Measurements from ENCODE around the gene CCDC82. TPM values are rescaled to one million over a fixed set of nuclear protein-coding genes. Genes with fewer than 3 reads are reported as not detected.
"Not testable (repeated sequence)": the region's sequence is repeated elsewhere in the genome, so short reads cannot be mapped to it uniquely, and the experiment has no call there.

CCDC82 gene
- 56.3 TPM for total RNA-seq (ENCODE audit: unreplicated experiment)
- long read RNA-seq, transcript CCDC82-218 (10 exons, 2,754 nt), result major isoform, 9 of 20 reads
- long read RNA-seq, partial matches to known transcripts, result 5 of 20 reads
- long read RNA-seq, other reads (novel, unspliced or antisense), result 4 of 20 reads

- Mint-ChIP-seq H3K4me3 (ENCODE audit: unreplicated experiment) (peak within 1 kb of the TSS; percentile 91), H3K36me3 (ENCODE audit: unreplicated experiment) (peaks cover 4% of the 10 kb centered on the region), H3K27ac (ENCODE audit: unreplicated experiment) (peak within 1 kb of the TSS; percentile 89), H3K4me1 (ENCODE audit: low read depth, unreplicated experiment) (peaks cover 11% of the 10 kb centered on the region), H3K9me3 (ENCODE audit: unreplicated experiment) (no peaks in the 10 kb centered on the region), H3K27me3 (ENCODE audit: unreplicated experiment) (peaks cover 2% of the 10 kb centered on the region)
- DNase-seq, result peak; percentile 99
- TF ChIP-seq, protein P1, sequence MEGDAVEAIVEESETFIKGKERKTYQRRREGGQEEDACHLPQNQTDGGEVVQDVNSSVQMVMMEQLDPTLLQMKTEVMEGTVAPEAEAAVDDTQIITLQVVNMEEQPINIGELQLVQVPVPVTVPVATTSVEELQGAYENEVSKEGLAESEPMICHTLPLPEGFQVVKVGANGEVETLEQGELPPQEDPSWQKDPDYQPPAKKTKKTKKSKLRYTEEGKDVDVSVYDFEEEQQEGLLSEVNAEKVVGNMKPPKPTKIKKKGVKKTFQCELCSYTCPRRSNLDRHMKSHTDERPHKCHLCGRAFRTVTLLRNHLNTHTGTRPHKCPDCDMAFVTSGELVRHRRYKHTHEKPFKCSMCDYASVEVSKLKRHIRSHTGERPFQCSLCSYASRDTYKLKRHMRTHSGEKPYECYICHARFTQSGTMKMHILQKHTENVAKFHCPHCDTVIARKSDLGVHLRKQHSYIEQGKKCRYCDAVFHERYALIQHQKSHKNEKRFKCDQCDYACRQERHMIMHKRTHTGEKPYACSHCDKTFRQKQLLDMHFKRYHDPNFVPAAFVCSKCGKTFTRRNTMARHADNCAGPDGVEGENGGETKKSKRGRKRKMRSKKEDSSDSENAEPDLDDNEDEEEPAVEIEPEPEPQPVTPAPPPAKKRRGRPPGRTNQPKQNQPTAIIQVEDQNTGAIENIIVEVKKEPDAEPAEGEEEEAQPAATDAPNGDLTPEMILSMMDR (IDR thresholded peaks at IDR 0.05; ENCODE audit: partially characterized antibody, unreplicated experiment), result no peak
Observed at GRCh38 chr11:96389720-96390487, at the start of gene CCDC82, which contains the start of gene JRKL. CCDC82 (minus strand) TSS chr11:96389912; CDS start chr11:96384747, 5,165 bp downstream. JRKL (plus strand) TSS chr11:96390013; CDS start chr11:96390650, 637 bp downstream.

- H3K36me3 Mint-ChIP-seq (ENCODE audit: unreplicated experiment); H3K4me1 Mint-ChIP-seq (ENCODE audit: low read depth, unreplicated experiment); H3K4me3 Mint-ChIP-seq (ENCODE audit: unreplicated experiment); H3K27me3 Mint-ChIP-seq (ENCODE audit: unreplicated experiment); H3K27ac Mint-ChIP-seq (ENCODE audit: unreplicated experiment); DNase-seq; H3K9me3 Mint-ChIP-seq (ENCODE audit: unreplicated experiment): not testable (repeated sequence)
Observed at GRCh38 chr11:96432654-96433053, 42.9 kb upstream of the CCDC82 start.

DNA sequence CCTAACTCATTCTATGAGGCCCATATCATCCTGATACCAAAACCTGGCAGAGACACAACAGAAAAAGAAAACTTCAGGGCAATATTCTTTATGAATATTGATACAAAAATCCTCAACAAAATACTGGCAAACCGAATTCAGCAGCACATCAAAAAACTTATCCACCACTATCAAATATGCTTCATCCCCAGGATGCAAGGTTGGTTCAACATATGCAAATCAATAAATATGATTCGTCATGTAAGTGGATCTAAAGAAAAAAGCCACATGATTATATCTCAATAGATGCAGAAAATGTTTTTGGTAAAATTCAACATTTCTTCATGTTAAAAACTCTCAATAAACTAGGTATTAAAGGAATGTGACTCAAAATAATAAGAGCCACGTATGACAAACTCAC is 41.0 kb upstream of the CCDC82 start:
- H3K4me1 Mint-ChIP-seq (ENCODE audit: low read depth, unreplicated experiment), result peaks cover 3% of the 10 kb centered on the region
- H3K27me3 Mint-ChIP-seq (ENCODE audit: unreplicated experiment), result no peaks in the 10 kb centered on the region
- no peaks in the 10 kb centered on the region for H3K9me3 Mint-ChIP-seq (ENCODE audit: unreplicated experiment)
- TF ChIP-seq, protein P1 (IDR thresholded peaks at IDR 0.05; ENCODE audit: partially characterized antibody, unreplicated experiment), result no peak
- no peaks in the 10 kb centered on the region for H3K36me3 Mint-ChIP-seq (ENCODE audit: unreplicated experiment)
- H3K4me3 Mint-ChIP-seq (ENCODE audit: unreplicated experiment), result no peak overlapping the region
- no peak for DNase-seq
- H3K27ac Mint-ChIP-seq (ENCODE audit: unreplicated experiment), result no peak overlapping the region

GRCh38 chr11:96424693-96425092 is 35.0 kb upstream of the CCDC82 start:
- Mint-ChIP-seq H3K4me1 (ENCODE audit: low read depth, unreplicated experiment) (peaks cover 3% of the 10 kb centered on the region), H3K27ac (ENCODE audit: unreplicated experiment) (no peak overlapping the region), H3K27me3 (ENCODE audit: unreplicated experiment) (no peaks in the 10 kb centered on the region), H3K36me3 (ENCODE audit: unreplicated experiment) (no peaks in the 10 kb centered on the region), H3K9me3 (ENCODE audit: unreplicated experiment) (peaks cover 2% of the 10 kb centered on the region), H3K4me3 (ENCODE audit: unreplicated experiment) (no peak overlapping the region)
- TF ChIP-seq, protein P1 (IDR thresholded peaks at IDR 0.05; ENCODE audit: partially characterized antibody, unreplicated experiment), result no peak
- DNase-seq, result no peak

- peaks cover 4% of the 10 kb centered on the region for H3K9me3 Mint-ChIP-seq (ENCODE audit: unreplicated experiment)
- peaks cover 3% of the 10 kb centered on the region for H3K27me3 Mint-ChIP-seq (ENCODE audit: unreplicated experiment)
- TF ChIP-seq, protein P1 (IDR thresholded peaks at IDR 0.05; ENCODE audit: partially characterized antibody, unreplicated experiment), result no peak
- DNase-seq, result no peak
- H3K27ac Mint-ChIP-seq (ENCODE audit: unreplicated experiment), result no peak overlapping the region
- no peaks in the 10 kb centered on the region for H3K36me3 Mint-ChIP-seq (ENCODE audit: unreplicated experiment)
- no peak overlapping the region for H3K4me3 Mint-ChIP-seq (ENCODE audit: unreplicated experiment)
- no peaks in the 10 kb centered on the region for H3K4me1 Mint-ChIP-seq (ENCODE audit: low read depth, unreplicated experiment)
Observed at GRCh38 chr11:96413408-96413807, 23.7 kb upstream of the CCDC82 start.

Data from glutamatergic neuron (in vitro differentiated cells).